GM21381 (cell line): ENCODE results near the gene ZNF786.
"Not testable (repeated sequence)": the region's sequence is repeated elsewhere in the genome, so short reads cannot be mapped to it uniquely, and the experiment has no call there.

ENCODE experiments used
- ATAC-seq: cut with Tn5 transposase; IDR thresholded peaks from one replicate; pipeline ENCODE4 v1.9.1; 2021; ENCODE audit warnings: mild to moderate bottlenecking, moderate library complexity; ENCODE audit not compliant: unreplicated experiment

Gene ZNF786

DNA sequence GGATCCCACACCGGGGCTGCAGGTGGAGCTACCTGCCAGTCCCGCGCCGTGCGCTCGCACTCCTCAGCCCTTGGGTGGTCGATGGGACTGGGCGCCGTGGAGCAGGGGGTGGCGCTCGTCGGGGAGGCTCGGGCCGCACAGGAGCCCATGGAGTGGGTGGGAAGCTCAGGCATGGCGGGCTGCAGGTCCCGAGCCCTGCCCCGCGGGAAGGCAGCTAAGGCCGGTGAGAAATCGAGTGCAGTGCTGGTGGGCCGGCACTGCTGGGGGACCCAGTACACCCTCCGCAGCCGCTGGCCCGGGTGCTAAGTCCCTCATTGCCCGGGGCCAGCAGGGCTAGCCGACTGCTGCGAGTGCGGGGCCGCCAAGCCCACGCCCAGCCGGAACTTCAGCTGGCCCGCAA, 51.9 kb downstream of the ZNF786 start:
- not testable (repeated sequence) for ATAC-seq

DNA sequence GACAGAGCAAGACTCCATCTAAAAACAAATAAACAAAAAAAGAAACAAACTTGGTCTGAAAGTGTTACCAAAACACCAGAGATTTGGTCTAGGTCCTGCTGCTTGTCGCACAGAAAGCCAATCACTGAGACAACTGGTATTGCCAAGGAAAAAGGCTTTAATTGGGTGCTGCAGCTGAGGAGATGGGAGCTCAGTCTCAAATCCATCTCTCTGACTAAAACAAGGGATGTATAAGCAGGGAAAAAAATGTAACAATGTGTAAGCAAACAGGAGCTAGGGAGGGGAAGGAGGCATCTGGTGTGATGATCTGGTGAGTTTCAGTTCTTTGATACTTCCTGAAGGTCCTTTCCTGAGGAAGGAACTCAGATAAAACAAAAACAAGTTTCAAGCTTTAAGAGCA, 53.8 kb downstream of the ZNF786 start:
- ATAC-seq, result no peak

DNA sequence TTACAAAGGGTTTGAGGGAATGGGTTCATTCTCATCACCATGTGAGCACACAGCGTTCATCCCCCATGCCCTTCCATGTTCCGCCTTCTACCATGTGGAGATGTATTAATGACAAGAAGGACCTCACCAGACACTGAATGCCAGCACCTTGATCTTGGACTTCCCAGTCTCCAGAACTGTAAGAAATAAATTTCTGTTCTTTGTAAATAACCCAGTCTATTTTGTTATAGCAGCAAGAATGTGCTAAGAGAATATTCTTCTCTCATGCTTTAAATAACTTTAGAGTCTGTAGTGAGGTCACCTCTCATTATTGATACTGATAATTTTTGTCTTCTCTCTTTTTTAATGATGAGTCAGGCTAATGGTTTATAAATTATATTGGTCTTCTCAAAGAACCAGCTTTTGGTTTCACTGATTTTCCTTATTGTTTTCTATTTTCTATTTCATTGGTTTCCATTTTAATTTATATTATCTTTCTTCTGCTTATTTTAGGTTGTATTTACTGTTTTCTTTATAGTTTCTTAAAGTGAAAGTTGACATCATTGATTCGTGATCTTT, 59.1 kb downstream of the ZNF786 start:
- no peak for ATAC-seq

DNA sequence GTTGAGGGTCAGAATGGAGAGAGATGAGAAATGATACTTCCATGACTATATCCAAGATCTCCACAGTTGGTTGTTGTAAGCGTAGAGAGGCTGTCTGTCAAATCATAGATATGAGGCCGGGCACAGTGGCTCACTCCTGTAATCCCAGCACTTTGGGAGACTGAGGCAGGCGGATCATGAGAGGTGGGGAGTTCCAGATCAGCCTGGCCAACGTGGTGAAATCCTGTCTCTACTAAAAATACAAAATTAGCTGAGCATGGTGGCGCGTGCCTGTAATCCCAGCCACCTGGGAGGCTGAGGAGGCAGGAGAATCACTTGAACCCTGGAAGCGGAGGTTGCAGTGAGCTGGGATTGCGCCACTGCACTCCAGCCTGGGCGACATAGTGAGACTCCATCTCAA, 60.1 kb downstream of the ZNF786 start:
- ATAC-seq, result not testable (repeated sequence)

DNA sequence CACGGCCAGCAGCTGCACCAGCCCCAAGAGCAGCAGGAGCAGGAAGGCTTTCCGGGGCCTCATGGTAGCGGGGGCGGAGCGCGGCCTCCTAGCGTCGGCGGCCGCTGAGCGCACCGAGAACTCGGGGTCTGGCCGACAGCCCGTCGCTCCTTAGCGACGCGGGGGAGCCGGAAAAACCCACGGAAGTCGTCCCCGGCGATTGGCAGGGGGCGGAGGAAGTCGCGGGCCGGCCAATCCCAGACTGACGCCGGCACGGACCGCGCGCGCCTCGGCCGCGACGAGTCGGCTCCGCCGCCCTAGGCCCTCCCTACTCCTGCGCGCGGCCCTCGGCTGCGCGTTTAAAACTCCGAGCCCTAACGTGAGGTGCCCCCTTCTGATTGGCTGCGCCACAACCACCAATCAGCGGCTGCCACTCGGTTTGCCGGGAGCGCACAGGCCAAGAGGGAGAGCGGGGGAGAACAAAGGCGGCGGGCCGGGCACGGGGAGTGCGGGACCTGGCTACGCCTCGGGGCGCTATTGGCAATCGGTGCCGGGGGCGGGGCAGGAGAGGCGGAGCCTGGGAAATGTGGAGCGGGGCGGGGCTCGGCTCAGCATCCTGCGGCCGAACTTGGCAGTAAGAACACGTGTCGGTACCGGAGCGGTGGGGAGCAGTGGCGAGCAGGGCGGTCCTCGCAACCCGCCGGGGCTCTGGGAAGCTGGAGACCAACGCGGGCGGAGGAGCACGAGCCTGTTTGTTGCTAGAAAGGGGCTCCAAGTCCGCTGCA, 62.0 kb downstream of the ZNF786 start, which contains the start of gene PDIA4:
Gene PDIA4 (minus strand): TSS at position 160 of the 764 bp plus-strand sequence. CDS start 97 bp downstream, at position 63.
- peak; percentile 91 for ATAC-seq

DNA sequence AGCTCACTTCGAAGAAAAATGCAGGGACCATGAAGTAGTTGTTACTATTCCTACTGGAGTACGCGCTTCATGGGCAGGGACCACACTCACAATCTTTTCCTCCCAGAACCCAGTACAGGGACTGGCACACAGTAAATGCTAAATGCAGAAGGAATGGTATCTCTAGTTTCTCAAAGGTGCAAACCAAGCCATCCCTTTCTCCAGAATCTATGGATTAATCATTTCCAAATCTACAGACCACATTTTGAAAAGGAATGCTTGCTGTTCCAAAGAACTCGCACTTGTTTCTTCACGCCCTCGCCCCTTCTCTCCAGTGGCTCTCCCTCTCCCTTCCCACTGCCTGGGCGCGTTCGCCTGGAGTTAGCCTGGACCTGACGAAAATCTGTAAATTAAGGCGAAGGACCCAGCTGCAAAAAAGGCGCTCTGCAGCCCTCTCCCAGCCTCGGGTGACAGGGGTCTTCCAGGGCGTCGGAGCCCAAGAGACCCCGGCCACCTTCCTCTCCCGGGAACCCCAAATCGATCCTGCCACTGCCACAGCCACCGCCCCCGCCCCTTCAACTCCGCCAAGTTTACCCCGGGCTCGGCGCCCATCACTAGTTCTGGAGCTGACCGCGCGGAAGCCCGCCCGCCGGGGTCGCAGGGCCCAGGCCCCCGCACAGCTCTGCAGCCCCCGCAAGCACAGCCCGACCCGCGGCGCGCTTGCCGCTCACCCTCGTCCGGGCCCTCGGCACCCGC, 62.7 kb downstream of the ZNF786 start:
- ATAC-seq, result no peak

DNA sequence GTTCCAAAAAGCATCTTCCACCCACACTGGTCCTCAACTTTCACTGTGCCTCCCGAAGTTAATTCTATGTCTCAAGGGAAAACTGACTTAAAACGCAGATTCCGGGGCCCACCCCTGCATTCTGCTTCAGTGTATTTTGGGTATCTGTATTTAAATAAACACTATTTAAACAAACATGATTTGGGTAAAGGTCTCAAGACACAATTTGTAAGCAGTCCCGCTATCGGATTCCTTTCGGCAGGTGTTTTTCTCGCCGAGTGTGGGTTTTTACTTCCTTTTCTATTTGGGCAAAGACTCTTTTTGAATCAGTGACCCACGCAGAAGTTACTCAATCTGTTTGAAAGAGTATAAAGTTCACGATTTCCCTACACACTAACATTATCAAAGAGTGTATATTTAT, 63.5 kb downstream of the ZNF786 start:
- ATAC-seq, result no peak

DNA sequence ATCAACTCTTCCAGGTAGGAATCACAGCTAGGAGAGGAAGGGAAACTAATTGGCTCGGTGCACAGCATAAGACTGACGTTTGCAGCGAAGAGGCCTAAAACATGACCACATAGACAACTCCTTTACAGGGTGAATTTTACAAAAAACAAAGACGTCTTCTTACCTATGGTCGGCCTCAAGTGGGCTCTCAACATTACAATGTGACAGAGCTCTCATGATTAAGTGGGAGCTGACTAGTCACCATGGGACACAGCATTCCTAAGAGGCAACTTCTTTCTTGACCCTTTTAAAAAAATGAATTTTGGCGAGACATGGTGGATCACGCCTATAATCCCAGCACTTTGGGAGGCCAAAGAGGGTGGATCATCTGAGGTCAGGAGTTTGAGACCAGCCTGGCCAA, 66.9 kb downstream of the ZNF786 start:
- no peak for ATAC-seq

DNA sequence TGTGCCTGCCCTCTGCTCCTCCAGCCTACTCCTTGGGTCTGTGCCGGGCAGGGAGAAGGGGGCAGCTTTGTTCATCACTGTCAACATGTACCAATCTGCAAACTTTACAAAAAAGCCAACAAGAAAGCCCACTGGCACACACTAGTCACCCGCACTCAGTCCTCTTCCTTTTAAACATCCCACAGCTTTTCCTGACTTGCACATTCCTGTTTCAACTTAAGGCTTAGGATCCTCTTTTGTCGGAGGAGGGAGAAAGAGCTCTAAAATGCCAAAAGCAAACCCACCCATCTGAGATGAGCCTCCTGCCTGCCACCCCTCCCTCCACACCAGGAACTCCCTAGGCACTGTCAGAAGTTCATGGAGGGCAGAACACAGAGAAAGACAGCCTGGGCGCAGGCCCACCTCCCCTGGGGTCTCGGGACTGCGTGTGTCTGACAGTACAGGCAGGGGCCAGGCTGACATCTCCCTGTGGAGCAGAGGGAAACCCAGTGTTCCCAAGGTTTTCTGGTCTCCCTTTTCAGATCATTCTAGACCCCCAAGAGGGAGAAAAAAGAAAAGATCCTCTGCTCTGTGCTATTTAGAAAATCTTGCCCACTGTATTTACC, 67.7 kb downstream of the ZNF786 start:
- no peak for ATAC-seq

DNA sequence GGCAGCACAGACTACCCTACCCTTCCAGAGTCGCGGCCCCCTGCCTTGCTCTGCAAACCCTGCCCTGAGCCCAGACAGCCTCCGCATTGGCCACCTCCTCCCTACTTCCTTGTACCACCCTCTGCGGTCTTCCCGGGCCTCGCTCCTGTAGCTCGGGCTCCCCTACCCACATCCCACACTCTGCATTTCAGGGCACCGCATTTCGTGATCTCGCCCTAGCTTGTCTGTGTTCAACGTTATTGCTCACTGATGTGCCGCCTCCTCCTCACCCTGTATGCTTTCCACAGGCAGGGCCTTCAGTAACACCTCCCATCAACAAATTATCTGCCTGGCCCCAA, 68.8 kb downstream of the ZNF786 start:
- no peak for ATAC-seq

DNA sequence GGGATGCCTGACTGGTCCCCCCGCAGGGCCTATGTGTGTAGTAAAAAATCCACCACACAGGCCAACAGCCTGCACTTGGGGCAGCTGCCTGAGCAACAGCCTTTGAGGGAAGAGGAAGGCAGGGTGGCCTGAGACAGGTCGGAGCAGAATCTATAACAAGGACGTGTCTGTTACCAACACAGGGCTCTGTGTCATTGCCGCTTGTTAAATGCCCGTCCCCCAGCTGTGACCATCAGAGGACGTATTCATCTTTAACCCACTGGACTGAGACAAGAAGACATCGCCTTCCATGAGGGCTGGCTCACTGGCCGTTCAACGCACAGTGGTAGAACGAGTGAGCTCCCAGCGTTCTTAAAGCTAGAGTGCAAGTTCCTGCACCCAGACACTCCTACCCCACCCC, 70.0 kb downstream of the ZNF786 start:
- ATAC-seq, result no peak
